OCI-LY7 (cell line): ENCODE results near the gene ZMIZ1. TPM values are rescaled to one million over a fixed set of nuclear protein-coding genes. Genes with fewer than 3 reads are reported as not detected.

Experiments used
- BruUV-seq: library from RNA; stranded (reverse); fragments of 400-500 nt; replicated peaks from 2 replicates; lab custom pipeline; 2021; lab: Mats Ljungman, UMichigan
- CTCF ChIA-PET: fragments of 300-600 bp; sonication (Branson Sonifier 250); formaldehyde crosslinking; loops from one replicate; lab custom pipeline; 2022; ENCODE audit warnings: antibody characterized with exemption; ENCODE audit not compliant: unreplicated experiment; lab: Charles Lee
- POLR2A ChIA-PET: fragments of 300-600 bp; sonication (Branson Sonifier 250); formaldehyde crosslinking; loops from one replicate; lab custom pipeline; 2022; ENCODE audit warnings: antibody characterized with exemption; lab: Charles Lee
- DNase-seq: peaks from one replicate; pipeline ENCODE4 v3.0.0-alpha.2; 2015; ENCODE audit warnings: low spot score
- H2AFZ ChIP-seq: fragments of 200-600 bp; sonication (generic), shearing (Covaris generic); 2 replicates; pipeline ENCODE4 v1.6.1; 2014; ENCODE audit warnings: mild to moderate bottlenecking, antibody characterized with exemption, low read length, moderate library complexity
- H3K27ac ChIP-seq: fragments of 200-600 bp; sonication (generic); 2 replicates; pipeline ENCODE4 v1.5.1; 2014; ENCODE audit warnings: mixed run types, low read depth, mild to moderate bottlenecking, moderate library complexity, low read length, inconsistent platforms; ENCODE audit not compliant: poor library complexity, severe bottlenecking
- H3K36me3 ChIP-seq: fragments of 200-600 bp; sonication (generic); 2 replicates; pipeline ENCODE4 v1.6.1; 2014; ENCODE audit warnings: mild to moderate bottlenecking, antibody characterized with exemption, low read length, moderate library complexity, mixed read lengths; ENCODE audit not compliant: insufficient read depth
- H3K4me1 ChIP-seq: fragments of 200-600 bp; sonication (generic); 2 replicates; pipeline ENCODE4 v1.5.1; 2014; ENCODE audit warnings: mild to moderate bottlenecking, low read length; ENCODE audit not compliant: insufficient read depth, poor library complexity, severe bottlenecking
- H3K4me2 ChIP-seq: fragments of 200-600 bp; sonication (generic); 2 replicates; pipeline ENCODE4 v1.6.1; 2014; ENCODE audit warnings: mild to moderate bottlenecking, low read length
- H3K4me3 ChIP-seq: fragments of 200-600 bp; sonication (generic); 2 replicates; pipeline ENCODE4 v1.5.1; 2014; ENCODE audit warnings: mild to moderate bottlenecking, low read depth, low read length; ENCODE audit not compliant: poor library complexity, severe bottlenecking
- H3K79me2 ChIP-seq: fragments of 200-600 bp; sonication (generic); 2 replicates; pipeline ENCODE4 v1.6.1; 2016; ENCODE audit warnings: low read depth, mild to moderate bottlenecking, low read length, moderate library complexity, mixed read lengths; ENCODE audit not compliant: insufficient read depth
- H3K9me2 ChIP-seq: fragments of 200-600 bp; sonication (generic); 2 replicates; pipeline ENCODE4 v1.6.1; 2016; ENCODE audit warnings: mild to moderate bottlenecking, low read length, mixed read lengths; ENCODE audit not compliant: insufficient read depth
- H3K9me3 ChIP-seq: fragments of 200-600 bp; sonication (generic); 2 replicates; pipeline ENCODE4 v1.6.1; 2014; ENCODE audit warnings: mild to moderate bottlenecking, mixed run types, low read length, mixed read lengths
- H4K20me1 ChIP-seq: fragments of 200-600 bp; sonication (generic); 2 replicates; pipeline ENCODE4 v1.6.1; 2014; ENCODE audit warnings: mild to moderate bottlenecking, antibody characterized with exemption, low read length, moderate library complexity, mixed read lengths; ENCODE audit not compliant: insufficient read depth
- CTCF ChIP-seq: fragments of 200-600 bp; sonication (generic); conservative IDR thresholded peaks from 2 replicates; pipeline ENCODE4 v1.5.1; 2014; ENCODE audit warnings: mild to moderate bottlenecking, antibody characterized with exemption, low read length, moderate library complexity, mixed read lengths
- EZH2phosphoT487 ChIP-seq: fragments of 200-600 bp; sonication (generic); IDR thresholded peaks from 2 replicates; pipeline ENCODE4 v1.6.1; 2018; ENCODE audit warnings: low read depth, borderline replicate concordance, mild to moderate bottlenecking, mixed run types, antibody characterized with exemption, low read length, moderate library complexity, mixed read lengths
- intact Hi-C: fragments of 100-400 bp; cut with micrococcal nuclease; formaldehyde crosslinking; loops from one replicate; pipeline ENCODE4 v1.10.0; 2022; ENCODE audit not compliant: unreplicated experiment
- total RNA-seq, 2 experiments: library from RNA; depleted of rRNA in 1 of 2; stranded (reverse); fragments of >200 nt in 1 of 2; shearing (Covaris generic) in 1 of 2; gene quantifications; 2 replicates each; pipeline ENCODE4 v1.2.3, GENCODE V29; 2014 to 2022

The ZMIZ1 gene
- total RNA-seq, 2 experiments from 2014 or later: 20.4 to 66.9 TPM

GRCh38 chr10:79188154-79188965, 119.6 kb downstream of the ZMIZ1 start:
- no peak for TF ChIP-seq CTCF
- no peak for TF ChIP-seq EZH2phosphoT487
- H3K4me3 ChIP-seq: no peak overlapping the region
- H3K36me3 ChIP-seq: no peaks in the 10 kb centered on the region; the same call in 1 of the 2 replicates
- intact Hi-C loops: no loop called here
- ChIA-PET POLR2A (interaction anchor here (0.6 kb wide), 1 partner anchor 1159 kb away, joined by 3 read pairs; no protein-coding TSS in a partner anchor), CTCF (interaction anchor here (1.4 kb wide), 1 partner anchor 15 kb away, joined by 3 read pairs; no protein-coding TSS in a partner anchor)
- DNase-seq: no peak
- no peaks in the 10 kb centered on the region for H3K9me3 ChIP-seq
- no peak overlapping the region for H3K27ac ChIP-seq
- no peaks in the 10 kb centered on the region for H4K20me1 ChIP-seq
- peaks cover 27% of the 10 kb centered on the region for H3K4me1 ChIP-seq
- H3K9me2 ChIP-seq: no peaks in the 10 kb centered on the region
- no peak overlapping the region for H2AFZ ChIP-seq
- BruUV-seq: no TSS peak
- no peak overlapping the region for H3K4me2 ChIP-seq
- H3K79me2 ChIP-seq: no peaks in the 10 kb centered on the region

- no peak overlapping the region for H3K4me3 ChIP-seq
- H3K4me1 ChIP-seq: peaks cover 35% of the 10 kb centered on the region
- H3K27ac ChIP-seq: no peak overlapping the region
- BruUV-seq: no TSS peak
- no peaks in the 10 kb centered on the region for H3K79me2 ChIP-seq
- H2AFZ ChIP-seq: no peak overlapping the region
- no peaks in the 10 kb centered on the region for H3K9me2 ChIP-seq
- POLR2A ChIA-PET: no interaction called here
- TF ChIP-seq EZH2phosphoT487 (no peak), CTCF (no peak)
- no peaks in the 10 kb centered on the region for H3K9me3 ChIP-seq
- H4K20me1 ChIP-seq: no peaks in the 10 kb centered on the region
- intact Hi-C loops: no loop called here
- DNase-seq: no peak
- no peaks in the 10 kb centered on the region; the same call in 1 of the 2 replicates for H3K36me3 ChIP-seq
- CTCF ChIA-PET: interaction anchor here (1.4 kb wide), 1 partner anchor 14 kb away, joined by 3 read pairs; no protein-coding TSS in a partner anchor
- H3K4me2 ChIP-seq: no peak overlapping the region
These were observed 120.4 kb downstream of the ZMIZ1 start for GRCh38 chr10:79189181-79189580.
